Mesenchymal stem cell (in vitro differentiated cells and primary cell): ENCODE results near the gene USP35.
A peak's percentile ranks its signal among the peaks of the same experiment; 100 is the strongest.

Experiments
- DNase-seq: peaks from one replicate; pipeline ENCODE4 v3.0.0-alpha.2; 2013
- H2AFZ ChIP-seq: one replicate; pipeline ENCODE4 v1.6.1; 2013; ENCODE audit warnings: low read depth, mild to moderate bottlenecking, control low read depth, inconsistent platforms, low read length, moderate library complexity
- H2AK5ac ChIP-seq: 2 replicates; pipeline ENCODE4 v1.6.1; 2013; ENCODE audit warnings: low read length, moderate library complexity, mild to moderate bottlenecking, inconsistent platforms; ENCODE audit not compliant: severe bottlenecking
- H2BK120ac ChIP-seq: one replicate; pipeline ENCODE4 v1.6.1; 2013; ENCODE audit warnings: low read depth, mild to moderate bottlenecking, inconsistent platforms, low read length, moderate library complexity
- H2BK12ac ChIP-seq, 2 experiments: one replicate each; pipeline ENCODE4 v1.6.1; 2013; ENCODE audit warnings: inconsistent platforms in 2 of 2, low read length in 2 of 2, mild to moderate bottlenecking in 2 of 2, moderate library complexity in 2 of 2, control low read depth in 1 of 2
- H2BK15ac ChIP-seq: one replicate; pipeline ENCODE4 v1.6.1; 2013; ENCODE audit warnings: mild to moderate bottlenecking, low read depth, inconsistent platforms; ENCODE audit not compliant: poor library complexity, severe bottlenecking
- H2BK5ac ChIP-seq: 2 replicates; pipeline ENCODE4 v1.6.1; 2013; ENCODE audit warnings: low read depth, mild to moderate bottlenecking, low read length, control low read depth, inconsistent platforms; ENCODE audit not compliant: poor library complexity, severe bottlenecking
- H3K14ac ChIP-seq, 2 experiments: one replicate each; pipeline ENCODE4 v1.6.1; 2013; ENCODE audit warnings: inconsistent platforms in 2 of 2, low read length in 2 of 2, control low read depth in 1 of 2, mild to moderate bottlenecking in 1 of 2, moderate library complexity in 1 of 2
- H3K18ac ChIP-seq, 2 experiments: one replicate each; pipeline ENCODE4 v1.6.1; 2013; ENCODE audit warnings: inconsistent platforms in 2 of 2, low read length in 2 of 2, control low read depth in 1 of 2, low read depth in 1 of 2, mild to moderate bottlenecking in 1 of 2
- H3K23ac ChIP-seq, 2 experiments: one replicate each; pipeline ENCODE4 v1.6.1; 2013; ENCODE audit warnings: inconsistent platforms in 2 of 2, low read length in 2 of 2, mild to moderate bottlenecking in 2 of 2, moderate library complexity in 2 of 2, control low read depth in 1 of 2
- H3K27ac ChIP-seq: 2 replicates; pipeline ENCODE4 v1.5.1; 2013; ENCODE audit warnings: mild to moderate bottlenecking, moderate library complexity, low read length, control low read depth, inconsistent platforms; ENCODE audit not compliant: poor library complexity, severe bottlenecking
- H3K27me3 ChIP-seq, 2 experiments: 2 replicates each; pipeline versions ENCODE4 v1.6.1 to v1.7.0; 2013; ENCODE audit warnings: low read length in 2 of 2, mild to moderate bottlenecking in 2 of 2, moderate library complexity in 2 of 2, control low read depth in 1 of 2, inconsistent platforms in 1 of 2; ENCODE audit not compliant: control insufficient read depth in 1 of 2, insufficient read depth in 1 of 2
- H3K36me3 ChIP-seq, 2 experiments: 2 replicates each; pipeline versions ENCODE4 v1.6.1 to v1.7.0; 2013; ENCODE audit warnings: low read length in 2 of 2, control low read depth in 1 of 2, inconsistent platforms in 1 of 2, low read depth in 1 of 2, mild to moderate bottlenecking in 1 of 2; ENCODE audit not compliant: insufficient read depth in 2 of 2, control insufficient read depth in 1 of 2
- H3K4ac ChIP-seq, 2 experiments: one replicate each; pipeline ENCODE4 v1.6.1; 2013; ENCODE audit warnings: inconsistent platforms in 2 of 2, low read length in 2 of 2, mild to moderate bottlenecking in 2 of 2, moderate library complexity in 2 of 2, control low read depth in 1 of 2, low read depth in 1 of 2
- H3K4me1 ChIP-seq: 2 replicates; pipeline ENCODE4 v1.6.1; 2013; ENCODE audit warnings: low read depth, low read length, control low read depth; ENCODE audit not compliant: control insufficient read depth, insufficient read depth
- H3K4me2 ChIP-seq: 2 replicates; pipeline ENCODE4 v1.6.1; 2013; ENCODE audit warnings: low read length, mild to moderate bottlenecking, inconsistent platforms; ENCODE audit not compliant: poor library complexity, severe bottlenecking
- H3K4me3 ChIP-seq, 2 experiments: 2 replicates each; pipeline versions ENCODE4 v1.5.1 to v1.7.0; 2013; ENCODE audit warnings: low read length in 2 of 2, mild to moderate bottlenecking in 2 of 2, control low read depth in 1 of 2, low read depth in 1 of 2; ENCODE audit not compliant: insufficient read depth in 1 of 2
- H3K79me1 ChIP-seq: replicated peaks from 2 replicates; pipeline ENCODE4 v1.6.1; 2013; ENCODE audit warnings: mild to moderate bottlenecking, control low read depth, low read length, inconsistent platforms; ENCODE audit not compliant: poor library complexity, severe bottlenecking
- H3K9ac ChIP-seq: 2 replicates; pipeline ENCODE4 v1.7.0; 2013; ENCODE audit warnings: mild to moderate bottlenecking, low read length, moderate library complexity
- H3K9me3 ChIP-seq: 2 replicates; pipeline ENCODE4 v1.7.0; 2013; ENCODE audit warnings: mild to moderate bottlenecking, low read length; ENCODE audit not compliant: control insufficient read depth
- H4K8ac ChIP-seq: one replicate; pipeline ENCODE4 v1.6.1; 2013; ENCODE audit warnings: inconsistent platforms, mild to moderate bottlenecking, low read length, moderate library complexity
- H4K91ac ChIP-seq: one replicate; pipeline ENCODE4 v1.6.1; 2013; ENCODE audit warnings: mild to moderate bottlenecking, low read length, inconsistent platforms
- WGBS: methylation state at CpG from one replicate; pipeline ENCODE4 v1.1.7; 2013; ENCODE audit warnings: mixed read lengths; 5-methylcytosine and 5-hydroxymethylcytosine counted together

The USP35 gene

GRCh38 chr11:78227921-78228320 is 39.2 kb downstream of the USP35 start:
- H3K14ac ChIP-seq = no peak overlapping the region
- no peak overlapping the region for H2AFZ ChIP-seq
- no peak overlapping the region for H3K23ac ChIP-seq
- H3K4ac ChIP-seq = no peak overlapping the region
- H3K27me3 ChIP-seq = no peaks in the 10 kb centered on the region
- WGBS = 89% methylated on average over 4 of the region's 4 CpGs
- H3K9me3 ChIP-seq = no peaks in the 10 kb centered on the region
- H3K4me3 ChIP-seq = no peak overlapping the region
- no peak overlapping the region for H4K91ac ChIP-seq
- H2BK120ac ChIP-seq = no peak overlapping the region
- H2AK5ac ChIP-seq = no peak overlapping the region
- peaks cover 24 to 39% of the 10 kb centered on the region in 2 experiments for H3K36me3 ChIP-seq
- no peak overlapping the region for H2BK15ac ChIP-seq
- no peak for DNase-seq
- no peak overlapping the region for H3K27ac ChIP-seq
- H3K18ac ChIP-seq = no peak overlapping the region
- peaks cover 4% of the 10 kb centered on the region for H3K4me1 ChIP-seq
- no peak overlapping the region for H3K4me2 ChIP-seq
- peaks cover 5% of the 10 kb centered on the region for H3K79me1 ChIP-seq
- H3K9ac ChIP-seq = no peak overlapping the region
- no peak overlapping the region for H2BK12ac ChIP-seq
- no peak overlapping the region for H4K8ac ChIP-seq
- no peak overlapping the region for H2BK5ac ChIP-seq

- Histone ChIP-seq H3K9ac (no peak overlapping the region), H3K14ac (no peak overlapping the region), H2AFZ (no peak overlapping the region), H3K4me3 (no peak overlapping the region), H3K4me1 (peaks cover 4% of the 10 kb centered on the region), H3K4ac (no peak overlapping the region), H3K9me3 (no peaks in the 10 kb centered on the region), H3K18ac (no peak overlapping the region), H3K36me3 (peaks cover 19 to 34% of the 10 kb centered on the region in 2 experiments), H2BK120ac (no peak overlapping the region), H3K27ac (no peak overlapping the region), H2BK15ac (no peak overlapping the region), H2BK12ac (no peak overlapping the region), H2BK5ac (no peak overlapping the region), H3K79me1 (peaks cover 5% of the 10 kb centered on the region), H3K4me2 (no peak overlapping the region), H3K23ac (no peak overlapping the region), H4K8ac (no peak overlapping the region), H4K91ac (no peak overlapping the region), H2AK5ac (no peak overlapping the region), H3K27me3 (no peaks in the 10 kb centered on the region)
- peak; percentile 54 for DNase-seq
- WGBS = 97% methylated on average over 3 of the region's 3 CpGs
These were observed 39.7 kb downstream of the USP35 start for GRCh38 chr11:78228467-78228866.

GRCh38 chr11:78229106-78229505 is 40.4 kb downstream of the USP35 start:
- H3K4me1 ChIP-seq = peaks cover 4% of the 10 kb centered on the region
- H2AK5ac ChIP-seq = no peak overlapping the region
- 100% methylated on average over 2 of the region's 2 CpGs for WGBS
- no peak overlapping the region for H3K4me3 ChIP-seq
- no peak overlapping the region for H4K8ac ChIP-seq
- no peak overlapping the region for H3K23ac ChIP-seq
- H3K18ac ChIP-seq = no peak overlapping the region
- no peak overlapping the region for H3K27ac ChIP-seq
- H3K9ac ChIP-seq = no peak overlapping the region
- no peak overlapping the region for H4K91ac ChIP-seq
- peaks cover 5% of the 10 kb centered on the region for H3K79me1 ChIP-seq
- H2AFZ ChIP-seq = no peak overlapping the region
- H2BK5ac ChIP-seq = no peak overlapping the region
- H3K4me2 ChIP-seq = no peak overlapping the region
- no peak overlapping the region for H2BK120ac ChIP-seq
- DNase-seq = no peak
- H3K14ac ChIP-seq = no peak overlapping the region
- H3K9me3 ChIP-seq = no peaks in the 10 kb centered on the region
- H2BK15ac ChIP-seq = no peak overlapping the region
- no peaks in the 10 kb centered on the region for H3K27me3 ChIP-seq
- no peak overlapping the region for H3K4ac ChIP-seq
- peaks cover 14 to 27% of the 10 kb centered on the region in 2 experiments for H3K36me3 ChIP-seq
- no peak overlapping the region for H2BK12ac ChIP-seq

GRCh38 chr11:78230161-78230877 is 41.6 kb downstream of the USP35 start:
- H3K9ac ChIP-seq = no peak overlapping the region
- peaks cover 4% of the 10 kb centered on the region for H3K4me1 ChIP-seq
- peaks cover 5% of the 10 kb centered on the region for H3K79me1 ChIP-seq
- H3K4ac ChIP-seq = no peak overlapping the region
- no peak overlapping the region for H2BK120ac ChIP-seq
- no peak overlapping the region for H2BK5ac ChIP-seq
- no peak overlapping the region for H3K23ac ChIP-seq
- H2BK15ac ChIP-seq = no peak overlapping the region
- no peak overlapping the region for H4K8ac ChIP-seq
- H3K9me3 ChIP-seq = no peaks in the 10 kb centered on the region
- no peak overlapping the region for H3K14ac ChIP-seq
- no peak overlapping the region for H3K4me2 ChIP-seq
- no peak overlapping the region for H3K18ac ChIP-seq
- no peak overlapping the region for H4K91ac ChIP-seq
- peak overlapping the region in 1 of 2 experiments; percentile 23 for H2BK12ac ChIP-seq
- 93% methylated on average over 7 of the region's 7 CpGs for WGBS
- no peak overlapping the region for H3K4me3 ChIP-seq
- H3K27ac ChIP-seq = no peak overlapping the region
- peaks cover 4 to 15% of the 10 kb centered on the region in 2 experiments for H3K36me3 ChIP-seq
- H2AFZ ChIP-seq = no peak overlapping the region
- DNase-seq = no peak
- no peaks in the 10 kb centered on the region for H3K27me3 ChIP-seq
- H2AK5ac ChIP-seq = no peak overlapping the region
